ENCODE data around the gene MELK.
"Not testable (repeated sequence)": the region's sequence is repeated elsewhere in the genome, so short reads cannot be mapped to it uniquely, and the experiment has no call there.

The MELK gene

DNA sequence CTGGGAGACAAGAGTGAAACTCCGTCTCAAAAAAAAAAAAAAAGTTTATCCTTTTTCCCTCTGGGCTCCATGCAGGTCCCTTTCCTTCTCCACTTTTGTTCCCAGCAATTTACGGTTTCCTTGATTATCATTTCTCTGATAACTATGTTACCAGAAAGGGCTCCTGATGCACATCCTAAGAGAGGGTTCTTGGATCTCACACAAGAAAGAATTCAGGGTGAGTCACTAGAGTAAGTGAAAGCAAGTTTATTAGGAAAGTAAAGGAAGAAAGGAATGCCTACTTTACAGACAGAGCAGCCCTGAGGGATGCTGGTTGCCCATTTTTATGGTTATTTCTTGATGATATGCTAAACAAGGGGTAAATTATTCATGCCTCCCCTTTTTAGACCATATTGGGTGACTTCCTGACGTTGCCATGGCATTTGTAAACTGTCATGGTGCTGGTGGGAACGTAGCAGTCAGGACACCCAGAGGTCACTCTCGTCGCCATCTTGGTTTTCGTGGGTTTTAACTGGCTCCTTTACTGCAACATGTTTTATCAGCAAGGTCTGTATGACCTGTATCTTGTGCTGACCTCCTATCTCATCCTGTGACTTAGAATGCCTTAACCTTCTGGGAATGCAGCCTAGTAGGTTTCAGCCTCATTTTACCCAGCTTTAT lies 13.5 kb upstream of the MELK start:
- no peak overlapping the region for H2AFZ ChIP-seq (ENCODE audit: low read depth, low read length)
- H3K9me3 ChIP-seq (ENCODE audit: low read length), result no peaks in the 10 kb centered on the region
- no peaks in the 10 kb centered on the region for H3K27me3 ChIP-seq (ENCODE audit: insufficient read depth, low read length)
- H3K4me1 ChIP-seq (ENCODE audit: insufficient read depth, low read length), result no peaks in the 10 kb centered on the region
- no peak overlapping the region for H3K4me3 ChIP-seq (ENCODE audit: low read length)
- H3K36me3 ChIP-seq (ENCODE audit: insufficient read depth, low read length), result no peaks in the 10 kb centered on the region

DNA sequence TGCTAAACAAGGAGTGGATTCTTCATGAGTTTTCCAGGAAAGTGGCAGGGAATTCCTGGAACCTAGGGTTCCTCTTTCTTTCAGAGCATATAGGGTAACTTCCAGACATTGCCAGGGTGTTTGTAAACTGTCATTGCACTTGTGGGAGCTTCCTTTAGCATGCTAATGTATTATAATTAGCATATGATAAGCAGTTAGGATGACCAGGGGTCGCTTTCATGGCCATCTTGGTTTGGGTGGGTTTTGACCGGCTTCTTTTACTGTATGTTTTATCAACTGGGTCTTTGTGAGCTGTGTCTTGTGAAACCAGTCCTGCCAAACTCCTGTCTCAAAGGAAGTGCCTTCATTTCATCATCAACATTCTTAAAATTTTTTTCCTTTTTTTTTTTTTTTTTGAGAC lies 11.9 kb upstream of the MELK start:
- Histone ChIP-seq H3K27me3 (ENCODE audit: insufficient read depth, low read length) (no peaks in the 10 kb centered on the region), H3K4me3 (ENCODE audit: low read length) (no peak overlapping the region), H3K4me1 (ENCODE audit: insufficient read depth, low read length) (no peaks in the 10 kb centered on the region), H2AFZ (ENCODE audit: low read depth, low read length) (no peak overlapping the region), H3K9me3 (ENCODE audit: low read length) (no peaks in the 10 kb centered on the region), H3K36me3 (ENCODE audit: insufficient read depth, low read length) (no peaks in the 10 kb centered on the region)

DNA sequence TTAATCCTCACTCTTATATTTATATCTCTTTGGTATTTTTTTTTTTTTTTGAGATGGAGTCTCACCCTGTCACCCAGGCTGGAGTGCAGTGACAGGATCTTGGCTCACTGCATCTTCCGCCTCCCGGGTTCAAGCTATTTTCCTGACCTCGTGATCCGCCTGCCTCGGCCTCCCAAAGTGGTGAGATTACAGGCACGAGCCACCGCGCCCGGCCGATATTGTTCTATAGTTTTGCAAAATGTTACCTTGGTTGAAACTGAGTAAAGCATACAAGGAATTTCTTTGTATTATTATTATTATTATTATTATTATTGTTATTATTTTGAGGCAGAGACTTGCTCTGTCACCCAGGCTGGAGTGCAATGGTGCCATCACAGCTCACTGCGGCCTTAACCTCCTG lies 9.9 kb upstream of the MELK start:
- not testable (repeated sequence) for H3K36me3 ChIP-seq (ENCODE audit: insufficient read depth, low read length); H3K27me3 ChIP-seq (ENCODE audit: insufficient read depth, low read length); H3K4me1 ChIP-seq (ENCODE audit: insufficient read depth, low read length); H3K4me3 ChIP-seq (ENCODE audit: low read length); H2AFZ ChIP-seq (ENCODE audit: low read depth, low read length); H3K9me3 ChIP-seq (ENCODE audit: low read length)

DNA sequence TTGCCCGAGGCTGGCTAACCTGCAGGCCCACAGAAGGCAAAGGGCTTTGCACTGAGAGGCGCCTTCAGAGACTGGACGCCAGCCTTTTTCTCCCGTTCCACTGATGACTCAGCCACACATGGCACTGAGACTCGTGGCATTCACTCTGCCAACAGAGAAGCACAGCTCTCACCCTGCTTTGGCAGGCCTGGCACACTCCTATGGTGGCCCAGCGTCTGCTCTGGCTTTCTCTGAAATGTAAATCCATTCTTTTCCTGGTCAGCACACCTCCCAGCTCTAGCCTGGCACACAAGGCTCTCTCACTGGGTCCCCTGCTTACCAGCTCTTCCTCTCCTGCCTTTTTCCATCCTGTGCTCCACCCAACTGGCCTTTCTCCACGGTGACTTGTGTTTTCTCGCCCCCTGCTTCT lies 5.9 kb upstream of the MELK start:
- Histone ChIP-seq H3K27me3 (ENCODE audit: insufficient read depth, low read length) (no peaks in the 10 kb centered on the region), H2AFZ (ENCODE audit: low read depth, low read length) (peak overlapping the region; percentile 0), H3K9me3 (ENCODE audit: low read length) (no peaks in the 10 kb centered on the region), H3K36me3 (ENCODE audit: insufficient read depth, low read length) (no peaks in the 10 kb centered on the region), H3K4me1 (ENCODE audit: insufficient read depth, low read length) (no peaks in the 10 kb centered on the region), H3K4me3 (ENCODE audit: low read length) (no peak overlapping the region)

DNA sequence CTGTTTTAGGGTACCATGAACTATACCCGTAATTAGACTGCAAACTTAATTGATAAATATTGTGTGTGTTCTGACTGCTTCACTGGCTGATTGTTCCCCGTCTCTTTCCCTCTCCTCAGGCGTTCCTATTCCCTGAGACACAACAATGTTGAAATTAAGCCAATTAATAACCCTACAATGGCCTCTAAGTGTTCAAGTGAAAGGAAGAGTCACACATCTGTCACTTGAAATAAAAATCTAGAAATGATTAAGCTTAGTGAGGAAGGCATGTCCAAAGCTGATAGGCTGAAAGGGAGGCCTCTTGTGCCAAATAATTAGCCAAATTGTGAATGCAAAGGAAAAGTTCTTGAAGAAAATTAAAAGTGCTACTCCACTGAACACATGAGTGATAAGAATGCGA lies 4.0 kb upstream of the MELK start:
- not testable (repeated sequence) for H3K4me1 ChIP-seq (ENCODE audit: insufficient read depth, low read length); H3K36me3 ChIP-seq (ENCODE audit: insufficient read depth, low read length); H3K9me3 ChIP-seq (ENCODE audit: low read length); H3K27me3 ChIP-seq (ENCODE audit: insufficient read depth, low read length); H3K4me3 ChIP-seq (ENCODE audit: low read length); H2AFZ ChIP-seq (ENCODE audit: low read depth, low read length)

DNA sequence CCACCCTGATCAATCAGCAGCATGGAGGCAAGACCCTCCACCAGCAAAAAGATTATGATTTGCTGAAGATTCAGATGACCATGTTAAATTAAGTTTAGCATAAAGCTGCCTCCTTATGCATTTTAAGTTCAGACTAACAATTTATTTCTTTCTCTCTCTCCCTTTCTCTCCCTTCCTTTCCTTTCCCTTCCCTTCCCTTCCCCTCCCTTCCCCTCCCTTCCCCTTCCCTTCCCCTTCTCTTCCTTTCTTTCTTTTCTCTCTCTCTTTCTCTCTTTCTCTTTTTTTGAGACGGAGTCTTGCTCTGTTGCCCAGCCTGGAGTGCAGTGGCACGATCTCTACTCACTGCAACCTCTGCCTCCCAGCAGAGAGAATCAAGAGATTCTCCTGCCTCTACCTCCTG lies 1.4 kb upstream of the MELK start:
- H3K4me3 ChIP-seq (ENCODE audit: low read length), result no peak overlapping the region
- H3K4me1 ChIP-seq (ENCODE audit: insufficient read depth, low read length), result peaks cover 7% of the 10 kb centered on the region
- H3K27me3 ChIP-seq (ENCODE audit: insufficient read depth, low read length), result no peaks in the 10 kb centered on the region
- H2AFZ ChIP-seq (ENCODE audit: low read depth, low read length), result no peak overlapping the region
- no peaks in the 10 kb centered on the region for H3K9me3 ChIP-seq (ENCODE audit: low read length)
- no peaks in the 10 kb centered on the region for H3K36me3 ChIP-seq (ENCODE audit: insufficient read depth, low read length)

DNA sequence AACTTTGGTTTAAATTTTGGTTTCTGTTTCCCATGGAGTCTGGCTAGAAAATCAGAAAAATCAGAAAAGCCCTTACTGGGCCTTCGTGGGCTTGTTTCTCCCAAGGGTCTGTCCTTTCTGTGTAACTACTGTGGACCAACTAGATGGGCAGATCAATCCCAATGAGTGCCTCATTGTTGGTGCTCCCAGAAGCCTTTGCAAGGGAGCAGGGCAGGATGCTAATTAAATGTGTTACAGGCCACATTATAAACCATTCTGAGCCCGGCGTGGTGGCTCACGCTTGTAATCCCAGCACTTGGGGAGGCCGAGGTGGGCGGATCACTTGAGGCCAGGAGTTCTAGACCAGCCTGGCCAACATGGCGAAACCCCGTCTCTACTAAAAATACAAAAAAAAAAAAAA lies 1.4 kb downstream of the MELK start:
- H3K36me3 ChIP-seq (ENCODE audit: insufficient read depth, low read length); H3K4me1 ChIP-seq (ENCODE audit: insufficient read depth, low read length); H3K27me3 ChIP-seq (ENCODE audit: insufficient read depth, low read length); H3K9me3 ChIP-seq (ENCODE audit: low read length): not testable (repeated sequence)
- Histone ChIP-seq H2AFZ (ENCODE audit: low read depth, low read length) (peak overlapping the region; percentile 98), H3K4me3 (ENCODE audit: low read length) (peak overlapping the region; percentile 99)

DNA sequence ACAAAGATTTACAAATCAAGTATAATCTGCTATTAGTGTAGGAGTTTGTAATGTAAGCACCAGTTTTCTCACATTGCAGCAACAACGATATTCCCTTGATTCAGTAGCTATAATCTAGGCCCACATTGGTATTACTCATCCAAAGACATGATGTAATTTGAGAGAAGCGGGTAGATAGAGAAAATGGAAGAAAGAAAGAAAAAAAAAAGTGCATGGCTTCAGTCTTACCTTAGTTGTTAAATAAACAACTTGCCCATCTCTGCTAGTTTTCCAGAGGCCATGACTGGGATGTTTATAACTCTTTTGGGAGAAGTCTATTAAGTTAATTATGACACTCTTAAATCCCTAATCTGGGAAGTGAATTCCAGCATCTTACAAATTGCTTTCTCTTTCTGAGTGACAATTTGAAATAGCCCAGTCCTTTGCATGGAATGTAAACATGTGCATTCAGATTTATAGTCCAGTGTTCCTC lies 2.8 kb downstream of the MELK start:
- H3K4me1 ChIP-seq (ENCODE audit: insufficient read depth, low read length), result peaks cover 7% of the 10 kb centered on the region
- no peak overlapping the region for H3K4me3 ChIP-seq (ENCODE audit: low read length)
- H3K27me3 ChIP-seq (ENCODE audit: insufficient read depth, low read length), result no peaks in the 10 kb centered on the region
- H3K36me3 ChIP-seq (ENCODE audit: insufficient read depth, low read length), result peaks cover under 1% of the 10 kb centered on the region
- H3K9me3 ChIP-seq (ENCODE audit: low read length), result no peaks in the 10 kb centered on the region
- H2AFZ ChIP-seq (ENCODE audit: low read depth, low read length), result no peak overlapping the region

DNA sequence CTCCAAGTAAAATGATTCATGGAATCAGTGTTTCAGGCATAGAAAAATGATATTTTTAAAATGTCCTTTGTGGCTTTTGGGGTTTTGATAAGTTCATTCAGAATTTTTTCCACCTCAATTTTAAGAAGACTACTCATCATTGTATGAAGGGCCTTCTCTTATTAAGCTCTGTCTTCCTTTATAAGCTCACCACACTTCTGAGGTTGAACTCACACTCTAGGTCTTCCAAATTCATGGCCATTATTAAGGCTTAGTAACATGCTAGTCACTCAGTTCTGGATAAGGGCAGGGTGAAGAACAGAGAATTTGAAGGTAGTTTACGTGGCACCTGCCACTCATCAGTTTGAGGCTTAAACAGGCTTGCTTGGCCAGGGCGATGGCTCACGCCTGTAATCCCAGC lies 4.2 kb downstream of the MELK start:
- peaks cover 7% of the 10 kb centered on the region for H3K36me3 ChIP-seq (ENCODE audit: insufficient read depth, low read length)
- H3K27me3 ChIP-seq (ENCODE audit: insufficient read depth, low read length), result no peaks in the 10 kb centered on the region
- H3K9me3 ChIP-seq (ENCODE audit: low read length), result no peaks in the 10 kb centered on the region
- H3K4me1 ChIP-seq (ENCODE audit: insufficient read depth, low read length), result peaks cover 7% of the 10 kb centered on the region
- no peak overlapping the region for H3K4me3 ChIP-seq (ENCODE audit: low read length)
- H2AFZ ChIP-seq (ENCODE audit: low read depth, low read length), result no peak overlapping the region

DNA sequence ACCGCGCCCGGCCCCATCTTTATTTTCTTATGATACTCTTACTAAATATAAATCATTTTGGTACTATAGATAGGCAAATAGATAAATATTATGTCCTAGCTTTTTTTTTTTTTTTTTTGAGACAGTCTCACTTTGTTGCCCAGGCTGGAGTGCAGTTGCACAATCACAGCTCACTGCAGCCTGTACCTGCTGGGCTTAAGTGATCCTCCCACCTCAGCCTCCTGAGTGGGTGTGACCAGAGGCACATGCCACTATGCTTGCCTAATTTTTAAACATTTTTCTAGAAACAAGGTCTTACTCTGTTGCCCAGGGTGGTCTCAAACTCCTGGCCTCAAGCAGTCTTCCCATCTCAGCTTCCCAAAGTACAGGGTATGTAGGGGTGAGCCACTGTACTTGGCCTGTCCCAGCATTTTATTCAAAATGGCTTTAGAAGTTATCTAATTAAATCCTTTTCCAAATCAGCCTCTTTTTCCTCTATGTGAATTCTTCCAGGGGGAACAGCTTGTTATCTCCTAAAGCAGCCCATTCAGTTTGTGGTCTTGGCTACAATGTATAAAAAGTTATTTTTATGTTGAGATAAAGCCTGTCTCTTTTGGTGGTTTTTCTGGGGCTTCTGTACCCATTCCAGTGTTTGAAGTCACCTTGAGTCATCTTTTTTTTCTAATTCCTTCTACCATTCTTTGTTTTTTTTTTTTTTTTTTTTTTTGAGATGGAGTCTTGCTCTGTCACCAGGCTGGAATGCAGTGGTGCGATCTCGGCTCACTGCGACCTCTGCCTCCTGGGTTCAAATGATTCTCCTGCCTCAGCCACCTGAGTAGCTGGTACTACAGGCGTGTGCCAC lies 12.1 kb downstream of the MELK start:
- Histone ChIP-seq H3K36me3 (ENCODE audit: insufficient read depth, low read length) (peaks cover 38% of the 10 kb centered on the region), H2AFZ (ENCODE audit: low read depth, low read length) (no peak overlapping the region), H3K4me3 (ENCODE audit: low read length) (no peak overlapping the region), H3K9me3 (ENCODE audit: low read length) (peaks cover 2% of the 10 kb centered on the region), H3K27me3 (ENCODE audit: insufficient read depth, low read length) (no peaks in the 10 kb centered on the region), H3K4me1 (ENCODE audit: insufficient read depth, low read length) (no peaks in the 10 kb centered on the region)

DNA sequence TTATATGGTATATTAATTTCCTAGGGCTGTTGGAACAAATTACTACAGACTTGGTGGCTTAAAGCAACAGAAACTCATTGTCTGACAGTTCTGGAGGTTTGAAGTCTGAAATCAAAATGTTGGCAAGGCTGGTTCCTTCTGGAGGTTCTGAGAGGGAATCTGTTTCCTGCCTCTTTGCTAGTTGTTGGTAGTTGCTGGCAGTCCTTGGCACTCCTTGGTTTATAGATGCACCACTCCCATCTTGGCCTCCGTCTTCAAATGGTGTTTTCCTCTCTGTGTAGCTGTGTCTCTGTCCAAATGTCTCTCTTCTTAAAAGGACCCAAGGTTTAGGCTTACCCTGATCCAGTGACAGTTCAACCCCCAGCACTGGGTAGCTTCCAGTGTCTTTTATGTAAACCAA lies 17.5 kb downstream of the MELK start:
- H3K4me1 ChIP-seq (ENCODE audit: insufficient read depth, low read length), result no peaks in the 10 kb centered on the region
- H3K36me3 ChIP-seq (ENCODE audit: insufficient read depth, low read length), result peaks cover 49% of the 10 kb centered on the region
- no peak overlapping the region for H3K4me3 ChIP-seq (ENCODE audit: low read length)
- H2AFZ ChIP-seq (ENCODE audit: low read depth, low read length), result no peak overlapping the region
- H3K9me3 ChIP-seq (ENCODE audit: low read length), result no peaks in the 10 kb centered on the region
- H3K27me3 ChIP-seq (ENCODE audit: insufficient read depth, low read length), result no peaks in the 10 kb centered on the region

DNA sequence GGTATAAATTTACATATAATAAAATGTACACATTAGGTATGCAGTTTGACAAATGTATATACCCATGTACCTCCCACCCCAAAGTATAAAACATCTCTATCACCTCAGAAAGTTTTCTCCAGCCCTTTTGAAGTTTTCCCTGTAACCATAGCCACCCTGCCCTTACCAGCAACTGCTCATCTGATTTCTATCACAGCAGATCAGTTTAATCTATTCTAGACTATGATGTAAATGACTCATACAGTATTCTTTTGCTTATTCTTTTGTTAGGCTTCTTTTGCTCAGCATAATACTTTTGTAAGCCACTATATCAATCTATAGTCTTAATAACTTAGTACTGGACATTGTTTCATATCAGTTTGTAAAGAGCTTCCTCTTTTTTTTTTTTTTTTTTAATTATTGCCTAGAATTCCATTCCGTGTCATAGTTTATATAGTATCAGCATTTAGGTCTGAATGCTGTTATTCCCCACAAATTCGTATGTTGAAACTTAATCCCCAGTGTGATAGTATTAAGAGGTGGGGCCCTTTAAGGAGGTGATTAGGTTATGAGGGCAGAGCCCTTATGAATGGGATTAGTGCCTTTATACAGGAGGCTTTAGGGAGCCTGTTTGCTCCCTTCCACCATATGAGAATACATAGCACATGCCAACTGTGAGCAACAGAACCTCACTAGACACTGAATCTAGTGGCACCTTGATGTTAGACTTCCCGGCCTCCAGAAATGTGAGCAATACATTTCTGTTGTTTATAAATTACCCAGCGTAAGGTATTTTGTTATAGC lies 20.3 kb downstream of the MELK start:
- Histone ChIP-seq H2AFZ (ENCODE audit: low read depth, low read length) (no peak overlapping the region), H3K36me3 (ENCODE audit: insufficient read depth, low read length) (peaks cover 63% of the 10 kb centered on the region), H3K4me3 (ENCODE audit: low read length) (no peak overlapping the region), H3K27me3 (ENCODE audit: insufficient read depth, low read length) (no peaks in the 10 kb centered on the region), H3K9me3 (ENCODE audit: low read length) (no peaks in the 10 kb centered on the region), H3K4me1 (ENCODE audit: insufficient read depth, low read length) (no peaks in the 10 kb centered on the region)

DNA sequence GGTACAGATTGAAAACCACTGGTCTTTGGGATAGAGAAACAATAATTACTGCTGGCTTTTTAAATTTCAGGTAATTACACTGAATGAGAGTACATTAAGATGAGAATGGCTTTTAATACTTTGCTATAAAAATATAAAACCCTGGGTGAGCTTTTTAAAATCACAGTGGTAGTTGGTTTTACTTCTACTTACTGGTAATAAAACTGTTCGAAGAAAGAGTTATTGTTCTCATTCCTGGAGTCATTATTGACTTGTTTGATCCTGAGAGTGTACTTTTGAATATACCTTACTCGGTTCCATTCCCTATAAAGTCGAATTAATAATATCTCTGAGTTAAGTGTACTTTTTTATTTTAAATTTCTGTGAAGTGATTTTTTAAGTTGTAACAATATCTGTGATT lies 21.5 kb downstream of the MELK start:
- Histone ChIP-seq H3K36me3 (ENCODE audit: insufficient read depth, low read length) (peaks cover 71% of the 10 kb centered on the region), H3K27me3 (ENCODE audit: insufficient read depth, low read length) (no peaks in the 10 kb centered on the region), H3K4me3 (ENCODE audit: low read length) (no peak overlapping the region), H3K9me3 (ENCODE audit: low read length) (no peaks in the 10 kb centered on the region), H3K4me1 (ENCODE audit: insufficient read depth, low read length) (no peaks in the 10 kb centered on the region), H2AFZ (ENCODE audit: low read depth, low read length) (no peak overlapping the region)
